Right hindlimb (tissue), 1 donor: ENCODE data around the gene KCNJ12.
A peak's percentile ranks its signal among the peaks of the same experiment; 100 is the strongest.
"Not testable (repeated sequence)": the region's sequence is repeated elsewhere in the genome, so short reads cannot be mapped to it uniquely, and the experiment has no call there.

Source experiments
- DNase-seq: peaks from one replicate; pipeline ENCODE4 v3.0.0-alpha.2; 2018

KCNJ12 gene

GRCh38 chr17:21376081-21376758 lies at the start of gene KCNJ12:
KCNJ12 (plus strand) TSS chr17:21376357; CDS start chr17:21415343, 38,986 bp downstream.
- peak; percentile 61 for DNase-seq

- not testable (repeated sequence) for DNase-seq
Measured at GRCh38 chr17:21327921-21328320, 48.2 kb upstream of the KCNJ12 start.

GRCh38 chr17:21328778-21329177 lies 47.4 kb upstream of the KCNJ12 start:
- DNase-seq = not testable (repeated sequence)

GRCh38 chr17:21330436-21331160 lies 45.6 kb upstream of the KCNJ12 start:
- DNase-seq = no peak

GRCh38 chr17:21336541-21337294 lies 39.4 kb upstream of the KCNJ12 start:
- DNase-seq = not testable (repeated sequence)

- DNase-seq = not testable (repeated sequence)
Measured at GRCh38 chr17:21337981-21338625, 38.1 kb upstream of the KCNJ12 start.

GRCh38 chr17:21339011-21339410 lies 37.1 kb upstream of the KCNJ12 start:
- peak; percentile 24 for DNase-seq

GRCh38 chr17:21339571-21339970 lies 36.6 kb upstream of the KCNJ12 start:
- not testable (repeated sequence) for DNase-seq

- not testable (repeated sequence) for DNase-seq
Measured at GRCh38 chr17:21340407-21340806, 35.8 kb upstream of the KCNJ12 start.

- not testable (repeated sequence) for DNase-seq
Measured at GRCh38 chr17:21341279-21341678, 34.9 kb upstream of the KCNJ12 start.

- DNase-seq = not testable (repeated sequence)
Measured at GRCh38 chr17:21341925-21342540, 34.1 kb upstream of the KCNJ12 start.

- DNase-seq = not testable (repeated sequence)
Measured at GRCh38 chr17:21343061-21343949, 32.9 kb upstream of the KCNJ12 start.

- not testable (repeated sequence) for DNase-seq
Measured at GRCh38 chr17:21344801-21345200, 31.4 kb upstream of the KCNJ12 start.

GRCh38 chr17:21345236-21345635 lies 30.9 kb upstream of the KCNJ12 start:
- peak; percentile 18 for DNase-seq

- not testable (repeated sequence) for DNase-seq
Measured at GRCh38 chr17:21346107-21346506, 30.1 kb upstream of the KCNJ12 start.

- peak; percentile 29 for DNase-seq
Measured at GRCh38 chr17:21346651-21347250, 29.4 kb upstream of the KCNJ12 start.

GRCh38 chr17:21347660-21348059 lies 28.5 kb upstream of the KCNJ12 start:
- DNase-seq = not testable (repeated sequence)

- DNase-seq = peak; percentile 11
Measured at GRCh38 chr17:21348081-21348925, 27.9 kb upstream of the KCNJ12 start.

GRCh38 chr17:21348926-21349261 lies 27.3 kb upstream of the KCNJ12 start:
- DNase-seq = not testable (repeated sequence)
